Measurements from ENCODE around the gene MYO1F.

The MYO1F gene

GRCh38 chr19:8609279-8610040, 32.2 kb upstream of the MYO1F start:
- no peak for TF ChIP-seq ZFX (IDR thresholded peaks at IDR 0.05)
- no peak for TF ChIP-seq CTCF (conservative IDR thresholded peaks at IDR 0.05)
- no peak overlapping the region for H3K27ac ChIP-seq

GRCh38 chr19:8608941-8609278, 31.7 kb upstream of the MYO1F start:
- H3K27ac ChIP-seq, result no peak overlapping the region

GRCh38 chr19:8607386-8607785, 30.1 kb upstream of the MYO1F start:
- TF ChIP-seq ZFX (IDR thresholded peaks at IDR 0.05) (no peak), CTCF (conservative IDR thresholded peaks at IDR 0.05) (no peak)
- H3K27ac ChIP-seq, result no peak overlapping the region

More at GRCh38 chr19:8608941-8609278, 31.7 kb upstream of the MYO1F start:
- TF ChIP-seq ZFX (IDR thresholded peaks at IDR 0.05) (no peak), CTCF (conservative IDR thresholded peaks at IDR 0.05) (no peak)

- H3K27ac ChIP-seq, result no peak overlapping the region
- TF ChIP-seq ZFX (IDR thresholded peaks at IDR 0.05), result no peak
- no peak for TF ChIP-seq CTCF (conservative IDR thresholded peaks at IDR 0.05)
Observed at GRCh38 chr19:8605514-8605913, 28.3 kb upstream of the MYO1F start.

- TF ChIP-seq ZFX (IDR thresholded peaks at IDR 0.05) (no peak), CTCF (conservative IDR thresholded peaks at IDR 0.05) (no peak)
- no peak overlapping the region for H3K27ac ChIP-seq
Observed at GRCh38 chr19:8601796-8602195, 24.6 kb upstream of the MYO1F start.

- TF ChIP-seq CTCF (conservative IDR thresholded peaks at IDR 0.05), result no peak
- TF ChIP-seq ZFX (IDR thresholded peaks at IDR 0.05), result no peak
- H3K27ac ChIP-seq, result no peak overlapping the region
Observed at GRCh38 chr19:8600816-8601215, 23.6 kb upstream of the MYO1F start.

GRCh38 chr19:8600064-8600463, 22.8 kb upstream of the MYO1F start:
- H3K27ac ChIP-seq, result no peak overlapping the region
- TF ChIP-seq CTCF (conservative IDR thresholded peaks at IDR 0.05), result no peak
- no peak for TF ChIP-seq ZFX (IDR thresholded peaks at IDR 0.05)

Measured in C4-2B (cell line).